ENCODE data around the gene CNTNAP2.
"Not testable (repeated sequence)": the region's sequence is repeated elsewhere in the genome, so short reads cannot be mapped to it uniquely, and the experiment has no call there.

The CNTNAP2 gene

DNA sequence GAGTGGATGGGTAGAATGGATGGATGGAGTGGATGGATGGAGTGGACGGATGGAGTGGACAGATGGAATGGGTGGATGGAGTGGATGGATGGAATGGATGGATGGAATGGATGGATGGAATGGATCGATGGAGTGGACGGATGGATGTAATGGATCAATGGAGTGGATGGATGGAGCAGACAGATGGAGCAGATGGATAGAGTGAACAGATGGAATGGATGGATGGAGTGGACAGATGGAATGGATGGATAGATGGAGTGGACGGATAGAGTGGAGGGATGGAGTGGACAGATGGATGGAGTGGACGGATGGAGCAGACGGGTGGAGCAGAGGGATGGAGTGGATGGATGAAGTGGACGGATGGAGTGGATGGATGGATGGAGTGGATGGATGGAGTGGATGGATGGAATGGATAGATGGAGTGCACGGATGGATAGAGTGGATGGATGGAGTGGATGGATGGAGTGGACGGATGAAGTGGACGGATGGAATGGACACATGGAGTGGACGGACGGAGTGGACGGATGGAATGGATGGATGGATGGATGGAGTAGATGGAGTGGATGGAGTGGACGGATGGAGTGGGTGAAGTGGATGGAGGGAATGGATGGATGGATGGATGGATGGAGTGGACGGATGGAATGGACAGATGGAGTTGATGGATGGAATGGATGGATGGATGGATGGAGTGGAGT, 2213.7 kb downstream of the CNTNAP2 start:
- Histone ChIP-seq H3K9me3 (no peaks in the 10 kb centered on the region), H3K4me3 (ENCODE audit: low read depth, low read length) (no peak overlapping the region)
- TF ChIP-seq, protein P1, sequence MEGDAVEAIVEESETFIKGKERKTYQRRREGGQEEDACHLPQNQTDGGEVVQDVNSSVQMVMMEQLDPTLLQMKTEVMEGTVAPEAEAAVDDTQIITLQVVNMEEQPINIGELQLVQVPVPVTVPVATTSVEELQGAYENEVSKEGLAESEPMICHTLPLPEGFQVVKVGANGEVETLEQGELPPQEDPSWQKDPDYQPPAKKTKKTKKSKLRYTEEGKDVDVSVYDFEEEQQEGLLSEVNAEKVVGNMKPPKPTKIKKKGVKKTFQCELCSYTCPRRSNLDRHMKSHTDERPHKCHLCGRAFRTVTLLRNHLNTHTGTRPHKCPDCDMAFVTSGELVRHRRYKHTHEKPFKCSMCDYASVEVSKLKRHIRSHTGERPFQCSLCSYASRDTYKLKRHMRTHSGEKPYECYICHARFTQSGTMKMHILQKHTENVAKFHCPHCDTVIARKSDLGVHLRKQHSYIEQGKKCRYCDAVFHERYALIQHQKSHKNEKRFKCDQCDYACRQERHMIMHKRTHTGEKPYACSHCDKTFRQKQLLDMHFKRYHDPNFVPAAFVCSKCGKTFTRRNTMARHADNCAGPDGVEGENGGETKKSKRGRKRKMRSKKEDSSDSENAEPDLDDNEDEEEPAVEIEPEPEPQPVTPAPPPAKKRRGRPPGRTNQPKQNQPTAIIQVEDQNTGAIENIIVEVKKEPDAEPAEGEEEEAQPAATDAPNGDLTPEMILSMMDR (IDR thresholded peaks at IDR 0.05; ENCODE audit: low read depth, low read length), result no peak

DNA sequence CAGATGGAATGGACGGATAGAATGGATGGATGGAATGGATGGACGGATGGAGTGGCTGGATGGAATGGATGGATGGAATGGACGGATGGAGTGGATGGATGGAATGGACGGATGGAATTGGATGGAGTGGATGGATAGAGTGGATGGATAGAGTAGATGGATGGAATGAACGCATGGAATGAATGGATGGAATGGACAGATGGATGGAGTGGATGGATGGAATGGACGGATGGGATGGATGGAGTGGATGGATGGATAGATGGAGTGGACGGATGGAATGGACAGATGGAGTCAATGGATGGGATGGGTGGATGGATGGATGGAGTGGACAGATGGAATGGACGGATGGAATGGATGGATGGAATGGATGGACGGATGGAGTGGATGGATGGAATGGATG, 2214.2 kb downstream of the CNTNAP2 start:
- no peaks in the 10 kb centered on the region for H3K4me1 ChIP-seq
- no peak for DNase-seq
- H3K9me3 ChIP-seq, result no peaks in the 10 kb centered on the region
- no peak overlapping the region for H3K4me3 ChIP-seq (ENCODE audit: low read depth, low read length)
- H3K27me3 ChIP-seq, result no peaks in the 10 kb centered on the region
- TF ChIP-seq, protein P1 (IDR thresholded peaks at IDR 0.05; ENCODE audit: low read depth, low read length), result no peak
- no peaks in the 10 kb centered on the region for H3K36me3 ChIP-seq

More for the DNA sequence above, 2213.7 kb downstream of the CNTNAP2 start:
- DNase-seq, result no peak
- Histone ChIP-seq H3K36me3 (no peaks in the 10 kb centered on the region), H3K27me3 (no peaks in the 10 kb centered on the region), H3K4me1 (no peaks in the 10 kb centered on the region)

DNA sequence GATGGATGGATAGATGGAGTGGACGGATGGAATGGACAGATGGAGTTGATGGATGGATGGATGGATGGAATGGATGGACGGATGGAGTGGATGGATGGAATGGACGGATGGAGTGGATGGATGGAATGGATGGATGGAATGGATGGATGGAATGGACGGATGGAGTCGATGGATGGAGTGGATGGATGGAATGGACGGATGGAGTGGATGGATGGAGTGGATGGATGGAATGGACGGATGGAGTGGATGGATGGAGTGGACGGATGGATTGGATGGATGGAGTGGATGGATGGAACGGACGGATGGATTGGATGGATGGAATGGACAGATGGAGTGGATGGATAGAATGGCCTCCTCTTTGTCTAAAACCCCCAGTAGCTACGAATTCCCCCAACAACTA, 2214.9 kb downstream of the CNTNAP2 start:
- H3K9me3 ChIP-seq; DNase-seq; H3K4me1 ChIP-seq; H3K27me3 ChIP-seq; H3K4me3 ChIP-seq (ENCODE audit: low read depth, low read length); H3K36me3 ChIP-seq: not testable (repeated sequence)

DNA sequence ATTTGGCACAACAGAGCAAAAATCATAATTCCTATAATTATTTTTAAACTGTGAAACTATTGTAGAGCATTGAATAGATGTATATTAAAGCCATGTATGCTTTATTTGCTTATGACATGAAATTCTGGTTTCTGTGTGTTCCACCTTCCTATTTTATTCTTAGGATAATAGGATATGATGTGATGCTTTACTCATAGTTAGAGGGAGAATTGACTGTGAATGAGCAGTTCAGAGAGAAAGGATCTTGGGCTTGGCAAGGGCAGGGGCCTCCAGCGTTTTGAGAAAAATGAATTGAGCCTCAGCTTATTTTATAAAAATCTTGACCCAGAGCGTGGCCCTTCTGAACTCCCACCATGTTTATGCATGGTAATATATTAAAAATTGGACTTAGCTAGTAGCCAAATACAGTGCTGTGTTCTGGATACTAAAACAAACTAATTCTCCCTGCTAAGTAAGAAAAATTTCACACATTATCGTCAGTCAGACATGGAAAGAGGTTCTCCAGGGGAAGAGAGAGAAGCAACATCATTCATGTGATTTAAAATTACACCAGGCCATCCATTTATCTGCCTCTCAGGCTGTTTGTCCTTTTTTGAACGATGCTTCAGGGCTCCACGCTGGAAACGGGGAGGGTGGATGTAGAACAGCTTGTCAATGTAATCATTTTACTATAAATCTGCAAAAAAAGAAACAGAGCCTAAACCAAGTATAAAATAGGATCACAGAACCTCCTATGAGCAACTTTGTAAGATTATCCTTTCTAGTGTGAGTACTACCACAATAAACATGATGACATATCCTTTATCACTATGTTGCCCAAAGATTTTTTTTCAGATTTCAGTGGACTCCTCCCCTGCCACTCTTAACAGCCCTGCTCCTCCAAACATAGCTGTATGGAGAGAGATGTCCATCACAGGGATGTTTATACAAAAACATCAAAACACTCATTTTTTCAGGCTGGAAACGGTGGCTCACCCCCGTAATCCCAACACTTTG, 2215.9 kb downstream of the CNTNAP2 start:
- DNase-seq, result no peak
- H3K36me3 ChIP-seq, result no peaks in the 10 kb centered on the region
- no peaks in the 10 kb centered on the region for H3K4me1 ChIP-seq
- TF ChIP-seq, protein P1 (IDR thresholded peaks at IDR 0.05; ENCODE audit: low read depth, low read length), result no peak
- no peaks in the 10 kb centered on the region for H3K9me3 ChIP-seq
- H3K4me3 ChIP-seq (ENCODE audit: low read depth, low read length), result no peak overlapping the region
- H3K27me3 ChIP-seq, result no peaks in the 10 kb centered on the region

DNA sequence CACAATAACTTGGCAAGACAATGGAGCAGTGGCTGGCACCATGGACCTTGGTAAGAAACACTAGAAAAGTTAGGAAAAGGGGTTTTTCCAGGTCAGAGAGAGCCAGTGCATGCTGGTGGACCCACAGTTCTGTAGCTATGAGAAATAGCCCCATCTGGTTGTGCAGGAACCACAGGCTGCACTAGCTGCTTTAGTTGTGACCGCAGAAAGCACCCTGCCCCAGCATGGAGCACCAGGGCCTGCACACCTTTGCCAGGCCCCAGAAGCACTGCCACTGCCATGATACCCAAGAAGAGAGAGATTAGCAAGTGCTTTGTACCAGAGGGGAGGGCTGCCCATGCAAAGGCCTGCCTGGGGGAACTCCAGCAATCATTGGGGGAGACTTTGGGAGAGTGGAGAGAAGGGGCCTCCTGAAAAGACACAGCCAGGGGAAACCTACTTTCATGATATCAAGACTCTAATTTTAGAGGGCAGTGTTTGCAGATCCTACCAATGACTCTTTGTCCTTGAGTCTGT, 2217.9 kb downstream of the CNTNAP2 start:
- TF ChIP-seq, protein P1 (IDR thresholded peaks at IDR 0.05; ENCODE audit: low read depth, low read length), result no peak
- no peaks in the 10 kb centered on the region for H3K4me1 ChIP-seq
- no peak overlapping the region for H3K4me3 ChIP-seq (ENCODE audit: low read depth, low read length)
- H3K9me3 ChIP-seq, result no peaks in the 10 kb centered on the region
- H3K27me3 ChIP-seq, result peaks cover 9% of the 10 kb centered on the region
- H3K36me3 ChIP-seq, result no peaks in the 10 kb centered on the region
- DNase-seq, result no peak

DNA sequence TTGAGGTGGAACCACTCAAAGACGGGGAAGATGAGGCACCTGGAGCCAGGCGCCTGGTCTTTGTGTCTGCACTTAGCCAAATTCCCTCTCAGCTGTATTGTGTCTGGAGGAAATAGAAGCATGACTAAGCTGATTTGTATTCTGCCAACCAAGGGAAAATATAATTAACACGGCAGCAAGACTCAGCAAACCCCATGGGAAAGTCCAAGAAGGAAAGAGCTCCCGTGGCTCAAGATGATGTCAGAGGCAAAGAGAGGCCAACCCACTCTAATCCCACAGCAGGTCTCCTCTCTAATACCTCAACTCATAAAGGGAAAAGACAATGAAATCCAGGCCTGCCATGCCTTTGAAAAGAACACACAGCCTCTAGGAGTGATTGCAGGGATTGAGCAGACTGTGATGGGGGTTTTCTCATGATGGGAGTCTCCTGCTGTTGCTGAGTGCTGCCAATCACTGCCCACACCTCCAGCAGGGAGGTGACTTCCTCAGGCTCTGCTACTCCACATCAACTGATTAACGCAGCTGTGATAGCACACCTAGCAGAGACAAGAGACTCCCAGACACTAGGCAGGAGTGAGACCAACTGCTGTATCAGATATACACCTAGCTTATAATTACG, 2218.5 kb downstream of the CNTNAP2 start:
- no peak for DNase-seq
- H3K36me3 ChIP-seq, result no peaks in the 10 kb centered on the region
- no peak overlapping the region for H3K4me3 ChIP-seq (ENCODE audit: low read depth, low read length)
- H3K4me1 ChIP-seq, result no peaks in the 10 kb centered on the region
- no peaks in the 10 kb centered on the region for H3K9me3 ChIP-seq
- H3K27me3 ChIP-seq, result peaks cover 15% of the 10 kb centered on the region
- TF ChIP-seq, protein P1 (IDR thresholded peaks at IDR 0.05; ENCODE audit: low read depth, low read length), result no peak
